Stomach (tissue), 19 donors: Measurements from ENCODE around the gene SCGB1A1. TPM values are rescaled to one million over a fixed set of nuclear protein-coding genes. Genes with fewer than 3 reads are reported as not detected.

Experiments
- DNase-seq, 2 donors: peaks; one replicate each; pipeline versions ENCODE4 v3.0.0 to v3.0.0-alpha.2; 2013 to 2019
- H3K27ac ChIP-seq, 5 donors: fragments of 200-600 bp in 4 of 5; sonication (generic) in 4 of 5; one replicate each; pipeline ENCODE4 v1.5.1; 2013 to 2019; ENCODE audit warnings: mild to moderate bottlenecking in 1 of 5, moderate library complexity in 1 of 5
- H3K27me3 ChIP-seq, 3 donors: fragments of 200-600 bp; sonication (generic); one replicate each; pipeline ENCODE4 v1.5.1; 2017 to 2019; ENCODE audit warnings: mixed run types in 1 of 3
- H3K36me3 ChIP-seq, 4 donors: fragments of 200-600 bp; sonication (generic); 1 replicate in 3 of 4; 2 replicates in 1 of 4; pipeline ENCODE4 v1.5.1; 2016 to 2019
- H3K4me1 ChIP-seq, 4 donors: fragments of 200-600 bp; sonication (generic); one replicate each; pipeline ENCODE4 v1.5.1; 2016 to 2019
- H3K4me3 ChIP-seq, 4 donors: fragments of 200-600 bp; sonication (generic) in 3 of 4; one replicate each; pipeline ENCODE4 v1.5.1; 2016 to 2019; ENCODE audit warnings: mild to moderate bottlenecking in 1 of 4
- H3K9me3 ChIP-seq, 4 donors: fragments of 200-600 bp; sonication (generic); one replicate each; pipeline ENCODE4 v1.5.1; 2016 to 2019
- CTCF ChIP-seq, 7 experiments: fragments of 450-650 bp in 4 of 7; fragments of 200-600 bp in 3 of 7; sonication (generic) in 3 of 7; IDR thresholded peaks; one replicate each; pipeline ENCODE4 v1.5.1; 2016 to 2019; ENCODE audit warnings: antibody characterized with exemption in 7 of 7, control low read depth in 2 of 7, mild to moderate bottlenecking in 1 of 7
- EP300 ChIP-seq: sonication (generic); formaldehyde crosslinking; IDR thresholded peaks from one replicate; pipeline ENCODE4 v1.6.1; 2017; ENCODE audit warnings: antibody characterized with exemption
- POLR2A ChIP-seq, 4 donors: fragments of 450-650 bp; IDR thresholded peaks; one replicate each; pipeline ENCODE4 v1.6.1; 2016; ENCODE audit warnings: antibody characterized with exemption in 4 of 4, control low read depth in 2 of 4, mild to moderate bottlenecking in 1 of 4, moderate library complexity in 1 of 4
- POLR2AphosphoS5 ChIP-seq, 3 donors: sonication (generic); formaldehyde crosslinking; IDR thresholded peaks; one replicate each; pipeline ENCODE4 v1.6.1; 2016; ENCODE audit warnings: antibody characterized with exemption in 3 of 3
- WGBS, 5 donors: extraction: QIAGEN DNeasy Blood & Tissue Kit in 3 of 5; methylation state at CpG; one replicate each; pipeline versions ENCODE4 v1.1.5 to v1.1.7; 2013 to 2018; 5-methylcytosine and 5-hydroxymethylcytosine counted together
- intact Hi-C: fragments of 100-400 bp; cut with DNase I; formaldehyde crosslinking; loops from one replicate; pipeline ENCODE4 v1.15.1; 2023; ENCODE audit warnings: low total_unique reads
- long read RNA-seq, 10 donors: transcript quantifications; one replicate each; lab custom pipeline, GENCODE V29; 2026
- polyA plus RNA-seq, 3 donors: library from polyadenylated mRNA; stranded (reverse); fragments of 200-250 nt; gene quantifications; one replicate each; pipeline ENCODE4 v1.2.3, GENCODE V29; 2013
- total RNA-seq, 5 donors: library from RNA; depleted of rRNA; stranded (reverse); fragments of >200 nt; gene quantifications; one replicate each; pipeline versions ENCODE4 v1.1.0 to v1.2.3, GENCODE V29; 2014 to 2016
- donor health status: healthy with polysubstance abuse.
- donor health status: Bipolar disorder and iron deficiency.
- donor health status: healthy.

Gene SCGB1A1
- total RNA-seq (10 to 100 TPM in 1 of 5 donors, 1 to 10 TPM in 1, not detected in 3; 2.6 to 11.2 TPM), polyA plus RNA-seq (10 to 100 TPM in 1 of 3 donors, not detected in 2; 53.9 TPM)
- long read RNA-seq, donor 1 = 0 reads
- long read RNA-seq, donor 2 = 0 reads
- long read RNA-seq, donor 3 = 0 reads
- long read RNA-seq, donor 4 = 0 reads
- long read RNA-seq, donor 5, partial matches to known transcripts = 0 of 1 reads
- long read RNA-seq, donor 5, other reads (novel, unspliced or antisense) = 0 of 1 reads
- long read RNA-seq, donor 6 = 0 reads
- long read RNA-seq, donor 7 = 0 reads
- long read RNA-seq, donor 8 = 0 reads
- long read RNA-seq, donor 9 = 0 reads
- long read RNA-seq, donor 10 = 0 reads

- intact Hi-C loops = no loop called here
- Histone ChIP-seq H3K9me3 (no peaks in the 10 kb centered on the region), H3K4me1 (peaks cover 10 to 34% (median 21%) of the 10 kb centered on the region in 4 donors), H3K36me3 (no peaks in the 10 kb centered on the region), H3K4me3 (no peak within 1 kb of the TSS), H3K27me3 (no peaks in the 10 kb centered on the region), H3K27ac (peak within 1 kb of the TSS; percentile 15 to 68 (median 50))
- DNase-seq = no peak
- 60 to 92% (median 80%) methylated on average over 4 of the region's 4 CpGs for WGBS, 5 donors
- TF ChIP-seq POLR2AphosphoS5 (IDR thresholded peaks at IDR 0.05) (no peak), CTCF (IDR thresholded peaks at IDR 0.05) (no peak), POLR2A (IDR thresholded peaks at IDR 0.05) (no peak), EP300 (no peak)
Measured at GRCh38 chr11:62418733-62419132, at the start of gene SCGB1A1. Gene SCGB1A1, plus strand, starts transcription at chr11:62419033. Its CDS starts 63 bp downstream, at chr11:62419096.

GRCh38 chr11:62370743-62371440, 47.9 kb upstream of the SCGB1A1 start:
- DNase-seq = peak; percentile 52 to 60
- WGBS, 5 donors = 24 to 54% (median 47%) methylated on average over 25 to 39 of the region's 39 CpGs
- H3K9me3 ChIP-seq = no peaks in the 10 kb centered on the region
- peak in 1 of 3 donors; percentile 10 for TF ChIP-seq POLR2AphosphoS5 (IDR thresholded peaks at IDR 0.05)
- no peak for TF ChIP-seq EP300
- TF ChIP-seq POLR2A (IDR thresholded peaks at IDR 0.05) = no peak
- H3K27me3 ChIP-seq = no peaks in the 10 kb centered on the region
- peaks cover 7 to 18% (median 9%) of the 10 kb centered on the region in 4 donors for H3K4me1 ChIP-seq
- peak overlapping the region; percentile 38 to 77 (median 60) for H3K27ac ChIP-seq
- no peaks in the 10 kb centered on the region for H3K36me3 ChIP-seq
- intact Hi-C loops = no loop called here
- peak overlapping the region in 3 of 4 donors; percentile 6 to 18 (median 11) for H3K4me3 ChIP-seq

- no peak for DNase-seq
- no peaks in the 10 kb centered on the region for H3K27me3 ChIP-seq
- no peak overlapping the region for H3K4me3 ChIP-seq
- no peak for TF ChIP-seq POLR2AphosphoS5 (IDR thresholded peaks at IDR 0.05)
- TF ChIP-seq POLR2A (IDR thresholded peaks at IDR 0.05) = no peak
- no peak for TF ChIP-seq CTCF (IDR thresholded peaks at IDR 0.05)
- TF ChIP-seq EP300 = no peak
- H3K4me1 ChIP-seq = peaks cover 7 to 18% (median 9%) of the 10 kb centered on the region in 4 donors
- no peaks in the 10 kb centered on the region for H3K36me3 ChIP-seq
- no peaks in the 10 kb centered on the region for H3K9me3 ChIP-seq
- intact Hi-C loops = no loop called here
- 82 to 90% (median 88%) methylated on average over 6 of the region's 6 CpGs for WGBS, 5 donors
- H3K27ac ChIP-seq = no peak overlapping the region
Measured at GRCh38 chr11:62372871-62373270, 46.0 kb upstream of the SCGB1A1 start.

- Histone ChIP-seq H3K27ac (no peak overlapping the region), H3K27me3 (no peaks in the 10 kb centered on the region), H3K36me3 (no peaks in the 10 kb centered on the region), H3K4me3 (no peak overlapping the region), H3K4me1 (peaks cover 7 to 22% (median 12%) of the 10 kb centered on the region in 4 donors), H3K9me3 (no peaks in the 10 kb centered on the region)
- DNase-seq = no peak
- intact Hi-C loops = no loop called here
- no peak for TF ChIP-seq POLR2A (IDR thresholded peaks at IDR 0.05)
- WGBS, 5 donors = 92 to 97% (median 96%) methylated on average over 18 of the region's 18 CpGs
Measured at GRCh38 chr11:62373464-62374119, 45.2 kb upstream of the SCGB1A1 start.

- DNase-seq = no peak
- no peak overlapping the region for H3K27ac ChIP-seq
- H3K27me3 ChIP-seq = no peaks in the 10 kb centered on the region
- H3K4me1 ChIP-seq = peaks cover 7 to 22% (median 13%) of the 10 kb centered on the region in 4 donors
- H3K36me3 ChIP-seq = no peaks in the 10 kb centered on the region
- no peak for TF ChIP-seq EP300
- no peak for TF ChIP-seq POLR2AphosphoS5 (IDR thresholded peaks at IDR 0.05)
- no peak for TF ChIP-seq POLR2A (IDR thresholded peaks at IDR 0.05)
- TF ChIP-seq CTCF (IDR thresholded peaks at IDR 0.05) = no peak
- no peaks in the 10 kb centered on the region for H3K9me3 ChIP-seq
- H3K4me3 ChIP-seq = no peak overlapping the region
- intact Hi-C loops = no loop called here
- 76 to 87% (median 78%) methylated on average over 9 of the region's 9 CpGs for WGBS, 5 donors
Measured at GRCh38 chr11:62374801-62375200, 44.0 kb upstream of the SCGB1A1 start.
